WTC11 (cell line): ENCODE data around the gene LRRC8C.

Experiments
- ARID4B ChIP-seq: sonication (generic); formaldehyde crosslinking; IDR thresholded peaks from 2 replicates; pipeline ENCODE4 v1.8.0; 2023; ENCODE audit warnings: missing genetic modification reagents, mild to moderate bottlenecking, borderline replicate concordance
- ATF2 ChIP-seq: sonication (generic); formaldehyde crosslinking; IDR thresholded peaks from 2 replicates; pipeline ENCODE4 v1.8.1; 2022; ENCODE audit warnings: low read depth, missing genetic modification reagents, borderline replicate concordance
- CTCF ChIP-seq: fragments of 200-600 bp; IDR thresholded peaks from 2 replicates; pipeline ENCODE4 v1.8.0; 2022; ENCODE audit warnings: antibody characterized with exemption
- ESRRA ChIP-seq: sonication (generic); formaldehyde crosslinking; IDR thresholded peaks from 2 replicates; pipeline ENCODE4 v1.8.1; 2022; ENCODE audit warnings: mild to moderate bottlenecking, missing genetic modification reagents, borderline replicate concordance
- FOXP1 ChIP-seq: sonication (generic); formaldehyde crosslinking; IDR thresholded peaks from 2 replicates; pipeline ENCODE4 v1.8.0; 2022; ENCODE audit warnings: missing genetic modification reagents, mild to moderate bottlenecking, moderate library complexity, borderline replicate concordance
- FOXP4 ChIP-seq: sonication (generic); formaldehyde crosslinking; IDR thresholded peaks from 2 replicates; pipeline ENCODE4 v1.8.0; 2022; ENCODE audit warnings: mild to moderate bottlenecking, missing genetic modification reagents
- HMGXB4 ChIP-seq: sonication (generic); formaldehyde crosslinking; IDR thresholded peaks from 2 replicates; pipeline ENCODE4 v1.8.1; 2023; ENCODE audit warnings: mild to moderate bottlenecking, moderate library complexity, missing genetic modification reagents
- JUN ChIP-seq: sonication (generic); formaldehyde crosslinking; IDR thresholded peaks from 2 replicates; pipeline ENCODE4 v1.8.0; 2023; ENCODE audit warnings: mild to moderate bottlenecking, missing genetic modification reagents
- KAT7 ChIP-seq: sonication (generic); formaldehyde crosslinking; IDR thresholded peaks from 2 replicates; pipeline ENCODE4 v1.8.1; 2023; ENCODE audit warnings: missing genetic modification reagents, mild to moderate bottlenecking, borderline replicate concordance
- NFYB ChIP-seq: sonication (generic); formaldehyde crosslinking; conservative IDR thresholded peaks from 2 replicates; pipeline ENCODE4 v1.8.0; 2022; ENCODE audit warnings: low read depth, missing genetic modification reagents
- NR2C2 ChIP-seq: sonication (generic); formaldehyde crosslinking; IDR thresholded peaks from 2 replicates; pipeline ENCODE4 v1.8.0; 2022; ENCODE audit warnings: mild to moderate bottlenecking, missing genetic modification reagents
- PRDM15 ChIP-seq: sonication (generic); formaldehyde crosslinking; IDR thresholded peaks from 2 replicates; pipeline ENCODE4 v1.8.0; 2022; ENCODE audit warnings: missing genetic modification reagents
- SMAD4 ChIP-seq: sonication (generic); formaldehyde crosslinking; IDR thresholded peaks from 2 replicates; pipeline ENCODE4 v1.8.0; 2022; ENCODE audit warnings: mild to moderate bottlenecking, missing genetic modification reagents
- USF1 ChIP-seq: sonication (generic); formaldehyde crosslinking; IDR thresholded peaks from 2 replicates; pipeline ENCODE4 v1.8.0; 2022; ENCODE audit warnings: mild to moderate bottlenecking, missing genetic modification reagents

GRCh38 chr1:89622895-89623294 is 10.0 kb upstream of the LRRC8C start:
- no peak for TF ChIP-seq CTCF
- TF ChIP-seq NFYB = no peak
- TF ChIP-seq USF1 (CRISPR knock-in tag) = no peak
- no peak for TF ChIP-seq FOXP4 (CRISPR knock-in tag)
- no peak for TF ChIP-seq KAT7
- TF ChIP-seq PRDM15 (CRISPR knock-in tag) = no peak
- TF ChIP-seq NR2C2 (CRISPR knock-in tag) = no peak
- no peak for TF ChIP-seq ESRRA (CRISPR knock-in tag)
- TF ChIP-seq FOXP1 (CRISPR knock-in tag) = no peak
- TF ChIP-seq SMAD4 = no peak
- no peak for TF ChIP-seq JUN (CRISPR knock-in tag)
- TF ChIP-seq ARID4B (CRISPR knock-in tag) = no peak
- TF ChIP-seq ATF2 (CRISPR knock-in tag) = no peak
- TF ChIP-seq HMGXB4 (CRISPR knock-in tag) = no peak
